Activated CD8-positive, alpha-beta memory T cell treated with anti-CD3 and anti-CD28 coated beads, Interleukin-2, amount 50 U/mL, for 24 hours (primary cell): ENCODE data around the gene ADAMTSL5.
"Not testable (repeated sequence)": the region's sequence is repeated elsewhere in the genome, so short reads cannot be mapped to it uniquely, and the experiment has no call there.

Experiments
- DNase-seq: peaks from one replicate; pipeline ENCODE4 v3.0.0-alpha.2; 2020; ENCODE audit errors: extremely low read depth

ADAMTSL5 gene

DNA sequence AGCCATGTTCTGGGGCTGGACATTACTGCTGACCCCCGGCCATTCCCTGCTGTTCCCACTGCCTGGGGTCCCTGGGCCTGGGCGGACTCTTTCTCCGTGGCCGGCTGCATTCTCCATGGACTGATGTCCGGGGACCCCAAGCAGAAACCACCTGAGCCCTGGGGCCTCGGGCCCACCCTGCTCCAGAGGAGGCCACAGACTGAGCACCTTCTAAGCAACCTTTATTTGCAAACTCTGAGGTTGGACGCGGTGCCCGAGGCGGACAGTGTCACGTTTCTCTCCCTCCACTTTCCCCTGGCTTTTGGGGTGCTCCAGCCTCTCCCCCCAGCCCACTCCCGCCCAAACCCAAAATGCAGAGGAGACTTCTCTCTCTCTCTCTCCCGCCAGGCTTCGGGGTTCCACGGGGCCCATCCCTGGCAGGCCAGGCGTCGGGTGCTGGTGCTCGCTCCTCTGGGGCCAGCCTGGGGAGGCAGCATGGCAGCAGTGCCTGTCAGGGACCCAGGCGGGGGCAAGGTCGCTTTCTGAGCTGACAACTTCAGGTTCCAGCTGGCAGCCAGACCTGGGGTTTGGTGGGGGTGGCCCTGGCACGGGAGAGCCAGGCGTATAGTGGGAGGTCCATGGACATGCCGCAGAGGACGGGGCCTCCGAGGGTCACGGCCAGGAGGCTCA lies 31.5 kb downstream of the ADAMTSL5 start:
- no peak for DNase-seq

DNA sequence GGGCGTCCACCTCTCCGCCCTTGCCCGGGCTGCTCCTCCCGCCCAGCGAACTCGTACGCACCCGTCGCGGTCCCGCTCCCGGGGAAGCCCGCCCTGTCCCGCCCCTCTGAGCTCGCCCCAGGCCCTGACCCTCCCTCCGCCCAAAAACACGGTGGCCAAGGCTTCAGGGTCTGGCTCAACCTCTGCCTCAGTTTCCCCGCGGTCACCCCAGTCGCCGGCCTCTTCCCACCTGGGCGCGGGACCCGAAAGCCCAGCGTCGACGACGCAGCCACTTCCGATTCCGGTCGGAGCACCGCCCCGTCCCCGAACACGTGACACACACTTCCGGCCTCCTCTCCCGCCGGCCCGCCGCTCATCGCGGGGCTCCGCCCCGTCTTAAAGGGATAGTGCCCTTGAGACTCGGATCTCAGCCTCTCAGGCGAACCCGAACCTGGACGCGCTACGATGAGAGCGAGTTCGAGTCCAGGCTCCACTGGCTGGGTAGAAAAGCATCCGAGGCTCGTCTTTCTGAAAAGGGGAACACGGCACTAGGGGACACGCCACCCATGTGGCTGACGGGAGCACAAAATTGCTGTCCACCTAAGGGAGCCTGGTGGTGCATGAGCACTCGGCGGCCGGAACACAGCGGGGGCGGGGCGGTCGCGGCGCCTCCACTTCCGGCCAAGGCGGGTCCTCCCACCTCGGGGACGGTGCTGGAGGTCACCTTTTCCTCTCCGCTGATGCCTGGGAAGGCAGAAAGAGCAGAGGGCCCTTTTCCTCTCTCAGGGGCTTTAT lies 33.7 kb downstream of the ADAMTSL5 start, which contains the start of gene C19orf25:
Gene C19orf25, minus strand, starts transcription at position 282 of the 774 bp plus-strand sequence. CDS start 312 bp downstream, outside the sequence.
- peak; percentile 83 for DNase-seq

DNA sequence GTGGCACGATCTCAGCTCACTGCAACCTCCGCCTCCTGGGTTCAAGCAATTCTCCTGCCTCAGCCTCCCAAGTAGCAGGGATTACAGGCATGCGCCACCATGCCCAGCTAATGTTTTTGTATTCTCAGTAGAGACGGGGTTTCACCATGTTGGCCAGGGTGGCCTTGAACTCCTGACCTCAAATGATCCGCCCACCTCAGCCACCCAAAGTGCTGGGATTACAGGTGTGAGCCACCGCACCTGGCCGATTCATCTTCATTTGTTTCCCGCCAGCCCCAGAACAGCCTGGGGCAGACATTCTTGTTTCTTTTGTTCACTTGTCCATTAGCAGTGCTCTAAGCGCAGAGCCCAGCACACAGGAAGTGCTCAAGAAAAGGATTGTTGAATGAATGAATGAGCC lies 35.8 kb downstream of the ADAMTSL5 start:
- DNase-seq = not testable (repeated sequence)

DNA sequence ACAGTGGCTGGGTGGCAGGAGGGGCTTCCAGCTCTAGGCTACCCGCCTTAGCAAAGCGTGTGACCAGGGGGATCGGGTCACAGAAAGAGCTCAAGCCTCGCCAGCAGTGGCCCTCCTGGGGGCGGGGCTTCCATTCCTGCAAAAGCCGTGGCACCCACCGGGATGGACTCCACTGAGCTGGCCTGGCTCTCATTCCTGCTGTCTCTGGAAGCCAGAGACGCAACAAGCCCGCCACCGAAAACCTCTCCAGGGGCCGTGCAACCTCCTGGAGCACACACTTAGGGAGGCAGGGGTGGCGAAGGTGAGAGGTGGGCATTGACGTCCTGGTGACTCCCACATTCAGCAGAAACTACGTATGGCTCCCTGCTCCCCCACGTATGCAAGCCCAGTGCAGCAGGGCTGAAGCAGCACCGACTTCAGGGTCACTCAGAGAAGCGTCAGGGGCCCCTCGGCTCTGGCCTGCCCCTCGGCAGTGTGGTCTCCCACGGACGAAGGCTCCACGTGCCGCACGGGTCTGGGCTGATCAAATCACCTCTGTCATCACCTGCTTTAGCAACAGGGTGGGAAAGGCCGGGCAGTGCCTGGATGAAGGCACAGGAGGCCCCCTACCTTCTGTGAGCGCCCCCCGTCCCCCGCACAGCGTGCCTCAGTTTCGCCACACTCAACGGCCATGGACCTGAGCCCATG lies 36.9 kb downstream of the ADAMTSL5 start:
- DNase-seq = no peak

- DNase-seq = no peak
Observed at GRCh38 chr19:1474765-1475351, 38.0 kb downstream of the ADAMTSL5 start.

DNA sequence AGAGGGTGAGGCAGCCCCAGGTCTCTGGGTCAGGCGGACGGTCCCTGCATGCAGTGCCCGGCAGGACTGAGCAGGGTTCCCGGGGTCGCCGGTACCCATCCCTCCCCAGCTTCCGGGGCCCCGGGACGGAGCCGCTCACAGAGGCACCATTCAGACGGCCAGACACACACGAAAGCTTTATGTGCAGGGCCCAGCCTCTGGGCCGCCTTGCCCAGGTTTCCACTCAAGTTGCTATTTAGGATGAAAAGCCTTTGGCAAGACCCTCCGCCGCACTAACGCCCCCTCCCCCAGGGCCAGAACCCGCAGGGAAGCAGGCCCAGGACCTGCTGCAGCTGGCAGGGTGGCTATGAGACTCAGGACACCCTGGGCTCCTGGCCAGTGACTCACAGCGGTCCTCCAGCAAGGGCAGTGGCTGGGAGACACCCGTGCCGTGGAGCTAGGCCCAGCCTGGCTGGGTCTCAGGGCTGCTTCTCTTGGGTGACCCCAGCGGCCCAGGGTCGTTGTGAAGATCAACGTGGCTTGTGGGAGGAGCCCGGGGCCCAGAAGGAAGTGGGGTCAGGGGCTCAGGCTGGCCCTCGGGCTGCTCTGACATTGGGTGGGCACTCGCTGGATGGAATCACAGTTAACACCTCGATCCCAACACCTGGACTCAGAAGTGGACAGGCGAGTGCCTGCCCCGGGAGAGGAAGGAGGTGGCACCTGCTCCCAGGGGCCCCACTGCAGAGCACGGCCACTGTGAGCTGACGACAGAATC lies 38.6 kb downstream of the ADAMTSL5 start:
- no peak for DNase-seq

GRCh38 chr19:1473085-1473851 lies 39.6 kb downstream of the ADAMTSL5 start:
- no peak for DNase-seq

GRCh38 chr19:1472231-1473084 lies 40.4 kb downstream of the ADAMTSL5 start:
- DNase-seq = no peak

DNA sequence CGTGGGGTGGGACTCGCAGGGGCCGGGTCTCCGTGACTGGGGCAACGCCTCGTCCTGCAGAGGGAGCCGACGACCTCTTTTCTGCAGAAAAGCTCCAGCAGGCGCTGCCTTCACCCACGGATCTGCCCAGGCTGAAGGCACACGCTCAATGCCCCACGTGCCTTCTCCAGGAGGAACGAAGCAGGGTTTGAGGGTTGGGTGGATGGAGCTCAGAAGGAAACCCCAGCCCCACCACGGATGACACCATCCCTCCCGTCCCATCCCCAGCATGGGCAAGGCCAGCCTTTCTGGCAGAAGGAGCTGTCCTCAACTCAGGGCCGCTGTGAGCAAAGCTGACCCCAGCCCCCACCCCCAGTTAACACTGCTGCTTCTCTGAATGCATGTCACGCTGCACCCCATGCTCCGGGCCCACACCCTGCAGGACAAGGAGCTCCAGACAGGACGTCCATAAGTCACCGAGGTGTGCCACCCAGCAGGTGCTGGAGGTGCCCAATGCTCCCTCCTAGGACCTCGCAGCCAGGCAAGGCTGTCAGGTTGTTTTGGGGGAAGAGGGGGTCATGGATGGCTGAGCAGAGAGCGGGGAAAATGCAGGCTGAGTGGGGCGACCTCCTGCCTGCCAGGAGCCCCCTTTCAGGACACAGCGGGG lies 41.2 kb downstream of the ADAMTSL5 start:
- DNase-seq = no peak

- DNase-seq = no peak
Observed at GRCh38 chr19:1471010-1471514, 41.8 kb downstream of the ADAMTSL5 start.

GRCh38 chr19:1470305-1471009 lies 42.4 kb downstream of the ADAMTSL5 start:
- DNase-seq = peak; percentile 31

DNA sequence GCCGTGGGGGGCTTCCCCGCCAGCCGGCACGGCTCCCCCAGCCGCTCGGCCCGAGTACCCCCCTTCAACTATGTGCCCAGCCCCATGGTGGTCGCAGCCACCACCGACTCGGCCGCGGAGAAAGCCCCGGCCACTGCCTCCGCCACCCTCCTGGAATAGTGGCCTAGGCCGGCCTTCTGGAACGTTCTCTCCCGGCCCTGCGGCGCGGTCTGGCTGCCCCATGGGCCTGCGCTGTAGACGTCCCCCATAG lies 42.8 kb downstream of the ADAMTSL5 start:
- DNase-seq = no peak

GRCh38 chr19:1469255-1470054 lies 43.4 kb downstream of the ADAMTSL5 start:
- no peak for DNase-seq

DNA sequence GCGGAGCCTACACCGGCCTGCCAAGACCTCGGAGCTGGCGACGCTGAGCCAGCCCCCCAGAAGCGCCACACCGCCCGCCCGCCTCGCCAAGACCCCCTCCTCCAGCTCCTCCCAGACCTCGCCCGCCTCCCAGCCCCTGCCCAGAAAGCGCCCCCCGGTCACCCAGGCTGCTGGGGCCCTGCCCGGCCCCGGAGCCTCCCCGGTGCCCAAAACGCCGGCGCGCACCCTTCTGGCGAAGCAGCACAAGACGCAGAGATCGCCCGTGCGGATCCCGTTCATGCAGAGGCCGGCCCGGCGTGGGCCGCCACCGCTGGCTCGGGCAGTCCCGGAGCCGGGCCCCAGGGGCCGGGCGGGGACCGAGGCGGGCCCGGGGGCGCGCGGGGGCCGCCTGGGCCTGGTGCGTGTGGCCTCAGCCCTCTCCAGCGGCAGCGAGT lies 44.0 kb downstream of the ADAMTSL5 start:
- no peak for DNase-seq

- no peak for DNase-seq
Observed at GRCh38 chr19:1468274-1468820, 44.5 kb downstream of the ADAMTSL5 start.

GRCh38 chr19:1467490-1468273 lies 45.1 kb downstream of the ADAMTSL5 start:
- DNase-seq = no peak

DNA sequence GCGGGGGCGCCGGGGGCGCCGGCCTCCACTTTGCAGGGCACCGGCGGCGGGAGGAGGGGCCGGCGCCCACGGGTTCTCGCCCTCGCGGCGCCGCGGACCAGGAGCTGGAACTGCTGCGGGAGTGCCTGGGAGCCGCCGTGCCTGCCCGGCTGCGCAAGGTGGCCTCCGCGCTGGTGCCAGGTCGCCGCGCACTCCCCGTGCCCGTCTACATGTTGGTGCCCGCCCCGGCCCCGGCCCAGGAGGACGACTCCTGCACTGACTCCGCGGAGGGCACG lies 45.7 kb downstream of the ADAMTSL5 start:
- no peak for DNase-seq
